ENCODE results near the gene CBX1.

The CBX1 gene

DNA sequence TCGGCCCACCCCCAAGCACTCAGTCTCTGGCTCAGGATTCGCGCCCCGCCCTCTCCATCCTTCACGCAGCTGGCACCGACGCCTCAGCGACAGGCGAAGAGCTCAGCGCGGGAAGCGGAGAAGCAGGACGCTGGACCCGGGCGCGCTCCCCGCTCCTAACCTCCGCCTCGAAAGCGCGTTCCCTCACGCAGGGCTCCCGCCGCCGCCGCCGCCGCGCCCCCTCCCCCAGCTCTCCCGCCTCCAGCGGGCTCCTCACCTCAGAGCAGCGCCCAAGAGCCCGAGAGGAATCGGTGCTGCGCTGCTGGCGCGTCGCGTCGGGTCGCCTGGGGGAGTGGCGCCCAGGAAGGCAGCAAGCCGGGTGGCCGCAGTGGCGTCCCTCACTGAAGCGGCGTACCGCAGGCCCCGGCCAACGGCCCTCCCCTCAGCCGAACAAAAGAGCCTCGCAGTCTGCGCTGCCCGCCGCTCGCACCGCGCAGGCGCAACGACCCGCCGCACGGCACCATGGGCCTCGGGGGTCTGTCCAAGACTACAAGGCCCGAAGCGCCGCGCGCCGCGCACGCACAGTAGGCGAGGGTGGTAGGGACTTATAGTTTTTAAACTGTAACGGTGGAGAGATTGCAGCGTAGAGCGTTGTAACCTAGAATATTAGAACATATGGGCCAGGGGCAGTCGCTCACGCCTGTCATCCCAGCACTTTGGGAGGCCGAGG, at the start of gene CBX1:
Gene CBX1 (minus strand): TSS at position 467 of the 709 bp plus-strand sequence. CDS start 24,474 bp downstream, outside the sequence.
- DNase-seq = peak; percentile 94

DNA sequence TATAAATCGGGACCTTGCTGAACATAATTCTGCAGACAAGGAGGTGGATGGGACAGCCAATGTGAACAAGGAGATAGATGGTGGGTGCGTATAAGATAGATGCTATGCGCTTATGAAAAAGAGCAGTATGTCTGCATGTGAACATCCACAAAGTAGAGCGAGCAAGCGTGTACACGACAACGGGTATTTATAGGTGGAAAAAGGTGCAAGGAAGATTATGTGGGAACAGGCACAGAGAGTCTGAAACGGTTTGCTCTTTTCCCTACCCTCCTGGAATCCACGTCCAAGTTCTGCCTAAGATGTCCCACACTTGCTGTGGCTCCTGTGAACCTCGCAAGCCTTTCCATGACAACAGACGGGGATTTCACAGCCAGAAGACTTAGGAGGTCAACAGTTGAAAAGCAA, 49.3 kb upstream of the CBX1 start:
- DNase-seq = no peak

DNA sequence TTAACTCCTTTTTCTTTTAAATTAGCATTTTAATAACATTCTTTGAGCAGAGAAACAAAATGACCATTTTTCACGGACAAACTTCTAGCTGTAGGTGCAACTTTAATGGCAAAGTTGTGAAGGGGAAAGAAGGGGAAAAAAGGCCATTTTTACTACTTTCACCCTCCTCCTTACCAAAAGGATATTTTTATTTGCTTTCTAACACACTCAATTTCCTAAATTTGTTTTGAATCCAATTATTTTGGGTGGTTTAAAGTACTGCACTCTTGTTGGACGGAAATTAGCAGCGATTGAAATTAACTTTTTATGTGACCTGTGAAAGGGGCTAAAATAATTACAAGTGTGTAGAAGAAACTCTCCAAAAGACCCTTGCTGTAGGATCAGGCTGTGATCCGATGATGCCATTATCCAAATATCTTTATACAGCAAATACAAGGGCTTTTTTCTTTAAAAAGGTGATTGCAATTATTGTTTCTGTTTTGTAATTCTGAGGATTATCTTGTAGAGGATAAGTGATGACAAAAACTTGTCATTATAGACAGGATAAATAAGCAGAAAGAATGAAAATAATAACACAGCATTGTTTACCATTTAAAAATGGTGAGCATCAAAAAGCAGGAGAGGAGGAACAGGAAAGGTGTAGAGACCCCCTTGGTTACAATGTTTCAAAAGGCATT, 48.6 kb upstream of the CBX1 start:
- no peak for DNase-seq

DNA sequence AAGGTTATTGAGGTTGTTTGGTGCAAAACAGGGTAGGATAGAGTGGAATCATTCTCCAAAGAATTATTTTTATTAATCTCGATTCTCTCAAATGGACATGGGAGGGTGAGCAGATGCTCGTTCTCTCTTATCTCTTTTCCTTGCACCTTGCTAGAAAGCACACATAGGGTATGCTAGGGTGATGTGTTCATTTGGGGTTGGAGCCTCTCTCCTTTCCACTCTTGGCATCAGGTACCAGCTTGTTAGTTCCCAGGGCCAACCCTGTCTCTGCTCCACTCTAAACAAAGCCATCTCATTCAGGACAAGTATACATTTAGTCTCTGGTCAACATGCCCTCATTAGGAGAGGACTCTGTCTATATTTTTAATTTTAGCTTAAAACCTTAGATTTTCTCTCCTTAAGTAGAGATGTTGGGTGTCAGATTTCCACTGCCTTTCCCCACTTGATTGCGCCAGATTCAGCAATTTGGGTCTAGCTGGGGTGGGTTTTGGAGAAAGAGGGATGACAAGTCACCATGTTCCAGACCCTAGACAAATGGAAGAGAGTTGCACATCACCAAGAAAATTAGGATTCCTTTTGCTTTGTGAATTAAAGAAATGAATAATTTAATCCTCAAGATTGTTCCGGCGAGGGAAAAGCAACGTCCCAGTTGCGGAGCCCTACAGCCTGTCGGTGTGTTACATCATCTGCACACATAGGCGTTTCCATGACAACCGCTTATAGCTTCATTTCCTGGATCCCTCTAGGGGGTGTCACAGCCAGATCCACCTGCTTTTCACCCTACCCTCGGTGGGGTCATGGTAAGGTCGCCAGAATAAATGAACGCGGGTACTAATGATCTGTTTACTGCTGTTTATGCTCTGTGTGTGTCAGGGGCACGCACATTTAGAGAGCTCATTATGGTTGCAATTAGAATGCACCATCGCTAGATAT, 47.8 kb upstream of the CBX1 start:
- peak; percentile 47 for DNase-seq

DNA sequence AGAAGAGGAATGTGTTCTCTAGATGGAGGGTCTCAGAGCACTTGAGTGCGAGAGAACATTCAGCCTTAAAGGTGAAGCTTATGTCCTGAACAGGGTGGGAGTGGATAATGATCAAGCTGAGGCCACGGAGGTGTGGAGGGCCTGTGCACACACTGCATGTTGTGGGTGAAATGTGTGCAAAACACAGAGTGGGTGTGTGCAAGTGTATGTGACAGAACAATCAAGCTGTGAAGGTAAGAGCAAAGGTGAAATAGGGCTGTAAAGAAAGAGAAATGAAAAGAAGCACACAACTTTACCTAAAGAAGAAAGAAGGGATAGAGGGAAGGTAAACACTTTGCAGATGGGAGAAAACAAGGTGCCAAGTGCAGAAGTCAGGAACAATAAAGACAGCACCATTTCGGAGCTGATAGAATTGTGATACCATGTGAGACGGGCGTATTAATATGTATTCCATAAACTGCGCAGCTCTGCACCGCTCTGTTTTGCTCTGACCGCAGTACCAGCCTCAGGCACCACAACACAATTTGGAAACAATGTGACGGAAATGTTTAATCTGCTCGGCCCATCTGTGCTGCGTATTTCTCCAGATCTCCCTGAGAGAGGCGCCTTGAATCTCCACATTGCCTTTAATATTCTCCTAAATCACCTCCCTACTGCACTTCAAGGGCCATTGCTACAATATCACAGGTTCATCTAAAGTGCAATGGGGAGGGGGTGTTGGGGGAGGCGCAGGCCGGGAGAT, 46.9 kb upstream of the CBX1 start:
- DNase-seq = no peak

DNA sequence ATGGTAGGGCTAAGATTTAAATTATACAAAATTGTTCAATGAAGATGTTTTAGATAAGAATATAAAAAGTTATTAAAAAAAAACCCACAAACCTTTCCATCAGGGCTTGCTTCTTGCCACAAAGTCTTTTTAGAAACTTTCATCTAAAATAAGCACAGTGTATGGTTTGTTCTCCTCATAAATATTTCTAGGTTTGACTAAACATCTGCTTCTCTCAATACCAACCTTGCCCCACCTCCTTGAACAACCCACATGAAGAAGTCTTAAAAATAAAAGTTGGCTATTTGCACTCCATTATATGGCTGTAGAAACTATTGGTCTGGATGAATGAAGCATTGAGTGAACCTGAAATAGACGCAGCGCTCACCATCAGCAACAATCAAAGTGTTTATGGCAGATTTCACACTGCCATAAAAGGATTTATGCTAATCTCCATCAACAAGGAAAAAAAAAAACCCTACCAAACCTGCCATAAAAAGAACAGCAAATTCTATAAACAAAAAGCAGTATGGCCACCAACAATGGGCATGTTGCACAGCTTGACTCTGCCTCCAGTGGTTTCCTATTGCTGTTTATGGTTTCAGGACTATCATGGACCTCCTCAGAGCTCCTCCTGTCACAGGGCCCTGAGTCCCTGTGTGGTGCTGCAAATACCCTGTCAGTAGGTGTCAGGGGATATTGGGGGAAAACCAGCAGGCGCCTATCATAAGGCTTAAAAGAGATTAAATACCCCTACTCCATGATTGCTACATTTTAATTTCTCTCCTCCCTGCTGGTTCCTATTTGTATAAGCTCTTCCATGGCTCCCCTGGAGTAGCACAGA, 43.9 kb upstream of the CBX1 start:
- DNase-seq = no peak

DNA sequence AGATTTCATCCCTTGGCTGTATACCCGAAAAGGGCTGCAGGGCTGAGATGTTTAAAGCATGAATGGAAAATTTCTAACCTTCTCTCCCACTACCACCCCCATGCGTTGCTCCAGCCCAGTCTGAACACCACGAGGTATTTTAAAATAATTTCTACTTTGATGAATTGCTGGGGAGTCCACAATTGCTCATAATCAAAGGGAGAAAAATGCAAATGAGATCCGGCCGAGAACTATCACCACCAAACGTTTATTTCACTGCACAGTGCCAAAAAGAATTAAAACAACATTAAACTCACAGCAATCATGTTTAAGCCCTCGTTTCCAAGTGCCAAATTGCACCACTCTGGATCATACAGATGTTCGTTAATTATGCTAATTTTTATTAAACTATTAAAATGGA, 43.0 kb upstream of the CBX1 start:
- DNase-seq = no peak

DNA sequence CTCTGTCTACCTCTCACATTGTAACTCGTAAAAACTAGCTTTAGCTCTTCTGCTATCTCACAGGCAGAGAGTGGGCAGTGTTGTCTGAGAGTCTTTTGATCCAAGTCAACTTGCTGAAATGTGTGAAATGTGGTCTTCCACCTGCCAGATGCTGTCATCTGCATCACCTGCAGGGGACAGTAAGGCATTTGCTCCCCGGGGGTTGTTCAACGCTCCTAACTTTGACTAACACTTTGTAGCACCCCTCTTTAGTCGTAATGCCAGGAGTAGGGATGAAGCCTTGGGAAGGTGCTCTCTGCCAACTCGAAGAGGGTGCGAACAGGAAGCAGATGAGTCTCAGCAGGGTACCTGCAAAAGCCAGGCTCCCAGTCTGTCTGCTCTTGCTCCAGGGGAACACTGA, 42.4 kb upstream of the CBX1 start:
- DNase-seq = no peak

DNA sequence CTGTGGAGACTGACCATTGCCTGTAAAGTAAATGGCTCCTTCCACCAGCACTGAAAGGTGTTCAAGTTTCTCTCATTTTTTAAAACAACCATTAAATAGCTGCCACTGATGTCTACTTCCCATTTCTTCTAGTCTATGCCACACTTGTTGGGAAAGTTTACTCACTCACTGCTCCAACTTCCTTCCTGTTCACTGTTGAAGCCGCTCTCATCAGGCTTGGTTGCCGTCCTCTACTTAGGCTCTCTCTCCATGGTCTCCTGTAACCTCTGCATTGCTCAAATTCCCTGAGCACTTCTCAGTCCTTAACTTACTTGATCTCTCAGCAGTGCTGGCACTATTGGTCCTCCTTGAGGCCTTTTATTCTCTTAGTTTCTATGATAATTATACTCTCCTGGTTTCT, 38.7 kb upstream of the CBX1 start:
- no peak for DNase-seq

DNA sequence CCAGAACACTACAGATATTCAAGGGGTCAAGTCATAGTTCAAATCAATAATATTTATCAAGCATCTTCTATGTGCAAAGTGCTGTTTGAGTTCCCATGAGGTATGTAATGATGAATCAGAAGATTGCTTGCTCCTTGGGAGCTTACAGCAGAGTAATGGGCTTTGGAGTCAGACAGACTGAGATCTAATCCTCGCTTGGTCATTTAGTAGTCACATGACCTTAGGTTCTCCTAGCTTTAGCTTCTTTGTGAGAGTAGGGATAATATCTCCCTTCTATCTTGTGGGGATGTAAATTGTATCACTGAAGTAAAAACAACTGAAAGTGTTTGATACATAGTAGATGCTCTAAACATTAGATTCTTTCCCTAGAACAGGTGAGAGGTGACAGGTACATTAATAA, 36.4 kb upstream of the CBX1 start:
- DNase-seq = no peak

DNA sequence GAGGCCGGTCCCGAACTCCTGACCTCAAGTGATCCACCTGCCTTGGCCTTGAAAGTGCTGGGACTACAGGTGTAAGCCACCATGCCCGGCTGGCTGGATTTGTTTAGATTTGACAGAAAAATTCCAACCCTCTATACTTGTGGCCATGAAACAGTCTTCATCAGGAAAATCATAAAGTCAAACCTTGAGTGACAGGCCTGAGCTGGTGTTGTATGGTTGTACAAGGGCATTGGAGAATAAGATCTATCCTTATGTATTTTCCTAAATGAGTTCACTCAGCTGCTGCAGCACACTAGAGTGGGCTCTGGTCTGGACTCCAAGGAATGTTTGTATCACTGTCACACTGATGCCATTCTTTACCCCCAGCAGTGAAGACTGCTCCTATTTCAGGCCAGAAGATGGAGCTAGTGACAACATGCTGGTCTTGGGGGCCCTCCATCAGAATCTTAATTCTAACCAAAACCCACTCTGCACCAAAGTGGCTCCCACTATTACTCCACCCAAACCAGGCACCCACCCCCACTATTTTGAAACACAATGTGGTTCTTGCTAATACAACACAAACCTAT, 33.7 kb upstream of the CBX1 start:
- DNase-seq = no peak

DNA sequence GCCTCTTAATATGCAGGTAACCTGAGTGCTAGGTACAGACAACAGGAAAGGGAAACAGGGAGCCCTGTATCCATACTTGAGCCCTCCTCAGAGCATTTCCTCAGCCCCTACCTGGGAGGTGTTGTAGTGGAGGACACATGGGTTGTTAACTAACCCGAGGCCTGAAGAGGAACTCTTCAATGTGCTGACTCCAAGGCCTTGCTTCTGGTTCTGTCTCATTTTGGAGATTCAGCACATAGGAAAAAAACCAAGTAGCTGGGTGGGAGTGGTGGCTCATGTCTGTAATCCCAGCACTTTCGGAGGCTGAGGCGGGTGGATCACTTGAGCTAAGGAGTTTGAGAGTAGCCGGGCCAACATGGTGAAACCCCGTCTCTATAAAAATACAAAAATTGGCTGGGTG, 31.1 kb upstream of the CBX1 start:
- DNase-seq = no peak

DNA sequence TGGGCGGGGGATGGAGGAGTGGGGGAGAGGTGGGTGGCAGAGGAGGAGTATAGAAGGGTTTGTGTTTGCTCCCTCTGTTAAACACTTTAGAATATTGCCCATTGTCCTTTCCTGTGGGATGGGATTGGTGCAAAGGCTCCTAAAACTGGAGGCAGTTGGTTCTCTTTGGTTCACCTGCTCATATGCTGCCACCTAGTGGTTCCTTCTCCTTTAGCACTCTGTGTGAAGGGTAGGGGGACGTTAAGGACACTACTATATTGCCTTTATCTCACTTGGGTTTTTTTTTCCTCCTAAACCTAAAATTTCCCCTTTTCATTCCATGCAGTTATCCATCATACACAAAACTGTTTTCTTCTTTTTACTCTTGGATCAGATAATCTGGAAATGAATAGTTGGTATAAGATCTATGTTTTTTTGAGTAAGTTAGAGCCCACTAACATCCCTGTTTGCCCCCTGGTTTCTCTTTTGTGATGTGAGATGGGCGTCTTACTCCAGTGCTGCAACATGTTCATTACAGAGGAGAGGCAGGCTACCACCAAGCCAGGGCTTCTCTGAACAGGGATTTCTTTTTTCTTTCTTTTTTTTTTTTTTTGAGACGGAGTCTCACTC, 30.0 kb upstream of the CBX1 start:
- DNase-seq = peak; percentile 59

DNA sequence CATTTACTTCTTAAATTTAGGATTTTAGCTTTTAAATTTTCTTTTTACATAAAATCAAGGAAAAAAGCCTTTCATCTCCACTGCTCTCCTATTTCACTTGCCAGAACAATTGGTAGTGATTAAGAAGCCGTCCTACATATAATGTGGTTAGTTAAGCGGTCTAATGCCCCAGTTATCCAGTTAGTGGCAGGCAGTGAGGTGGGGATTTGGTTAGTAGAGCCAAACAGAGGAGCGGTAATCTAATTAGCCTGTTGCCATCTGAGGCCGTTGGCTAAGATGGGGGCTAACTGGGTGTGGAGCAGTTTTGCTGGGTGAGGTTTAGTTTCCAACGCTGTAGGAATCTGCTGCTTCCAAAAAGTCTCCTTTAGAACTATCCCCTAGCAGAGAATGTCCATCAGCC, 28.7 kb upstream of the CBX1 start:
- no peak for DNase-seq

DNA sequence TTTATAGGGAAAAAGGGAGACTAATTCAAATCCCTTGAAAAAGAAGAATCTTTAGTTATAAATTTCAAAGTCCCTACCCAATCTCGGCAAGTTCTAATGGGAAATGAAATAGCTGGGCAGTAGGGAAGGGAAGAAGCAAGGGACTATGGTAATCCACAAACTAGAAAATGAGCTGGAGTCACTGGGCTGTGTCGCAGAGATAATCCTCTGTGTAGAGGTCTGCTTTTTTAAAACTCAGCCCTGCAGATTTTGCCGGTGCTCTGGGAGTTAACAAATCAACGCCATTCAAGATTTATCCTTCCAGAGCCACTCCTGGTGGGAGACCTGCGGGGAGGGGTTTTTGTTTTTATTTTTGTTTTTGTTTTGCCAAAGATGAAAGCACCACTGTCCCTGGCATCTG, 27.1 kb upstream of the CBX1 start:
- no peak for DNase-seq

DNA sequence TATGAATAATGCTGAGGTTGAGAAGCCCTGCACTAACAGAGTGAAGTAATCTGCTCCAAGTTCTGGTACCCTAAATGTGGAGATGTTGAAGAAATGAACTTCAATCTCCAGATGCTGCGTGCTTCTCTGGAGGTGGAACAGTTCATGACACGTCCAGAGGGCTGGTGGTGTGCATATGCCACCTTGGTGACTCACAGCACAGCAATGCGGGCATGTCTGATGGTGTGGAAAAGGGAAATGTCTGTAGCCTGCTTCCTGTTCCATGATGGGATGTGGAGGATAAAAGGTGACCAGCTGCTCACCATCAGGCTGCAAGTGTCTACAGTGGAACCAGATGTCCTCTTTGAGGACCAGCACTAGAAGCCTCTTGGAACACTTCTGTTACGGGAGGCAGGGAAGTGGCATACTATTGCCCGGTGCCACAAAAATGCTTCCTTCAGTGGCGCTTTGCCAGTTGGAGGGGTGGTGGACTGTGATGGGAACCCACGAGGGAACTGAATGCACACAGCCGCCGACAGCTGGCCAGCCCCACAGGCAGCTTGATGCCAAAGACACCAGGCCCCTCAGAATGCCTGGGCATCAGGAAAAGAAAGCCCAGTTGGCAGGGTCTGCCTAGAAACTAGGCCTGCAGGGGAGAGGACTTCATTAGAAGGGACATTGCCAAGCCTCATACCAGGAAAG, 26.2 kb upstream of the CBX1 start:
- DNase-seq = no peak

DNA sequence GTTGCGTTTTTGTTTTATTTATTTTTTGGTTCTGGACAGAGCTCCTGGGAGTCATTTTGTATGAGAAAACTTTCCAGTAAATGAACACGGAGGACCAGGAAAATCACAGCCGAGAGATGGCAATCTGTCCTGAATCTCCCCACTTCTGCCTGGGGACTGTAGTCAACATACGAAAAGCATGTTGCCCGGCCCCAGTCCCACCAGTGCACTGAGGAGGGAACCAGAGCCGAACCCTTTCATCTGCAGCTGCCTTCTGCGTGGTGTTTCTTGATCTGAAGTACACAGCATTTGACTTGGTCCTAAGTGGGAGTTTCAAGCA, 25.2 kb upstream of the CBX1 start:
- no peak for DNase-seq

DNA sequence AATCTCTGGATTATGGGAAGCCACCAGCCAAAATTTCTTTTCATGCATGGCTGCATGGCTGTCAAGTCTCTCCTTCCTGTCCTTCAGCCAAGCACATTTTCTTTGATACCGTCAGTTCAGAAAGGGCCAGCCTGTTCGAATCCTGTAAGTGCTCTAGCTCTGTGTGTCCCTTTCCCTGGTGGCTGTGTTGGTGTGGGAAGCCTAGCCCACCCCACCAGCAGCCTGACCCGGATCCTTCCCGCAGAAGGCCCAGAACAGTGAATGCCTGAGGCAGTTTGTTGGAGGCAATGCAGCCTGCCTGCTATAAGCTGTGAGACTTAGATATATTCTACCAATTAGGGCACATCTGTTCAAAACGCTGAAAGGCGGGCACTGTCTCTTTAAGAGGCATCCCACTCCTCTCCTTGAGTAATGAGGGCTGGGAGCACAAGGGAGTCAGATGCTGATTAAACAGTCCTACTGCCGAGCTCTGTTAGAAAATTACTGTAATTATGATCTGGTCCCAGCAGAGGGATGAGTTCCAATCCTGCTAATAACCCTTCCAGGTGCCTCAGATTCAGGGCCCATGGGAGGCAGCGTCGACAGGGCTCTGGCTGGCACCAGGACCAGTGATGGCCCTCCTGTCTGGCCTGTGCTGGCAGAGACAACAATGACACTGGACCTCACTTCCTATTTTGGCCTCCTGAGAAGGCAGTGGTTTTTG, 24.7 kb upstream of the CBX1 start:
- no peak for DNase-seq

DNA sequence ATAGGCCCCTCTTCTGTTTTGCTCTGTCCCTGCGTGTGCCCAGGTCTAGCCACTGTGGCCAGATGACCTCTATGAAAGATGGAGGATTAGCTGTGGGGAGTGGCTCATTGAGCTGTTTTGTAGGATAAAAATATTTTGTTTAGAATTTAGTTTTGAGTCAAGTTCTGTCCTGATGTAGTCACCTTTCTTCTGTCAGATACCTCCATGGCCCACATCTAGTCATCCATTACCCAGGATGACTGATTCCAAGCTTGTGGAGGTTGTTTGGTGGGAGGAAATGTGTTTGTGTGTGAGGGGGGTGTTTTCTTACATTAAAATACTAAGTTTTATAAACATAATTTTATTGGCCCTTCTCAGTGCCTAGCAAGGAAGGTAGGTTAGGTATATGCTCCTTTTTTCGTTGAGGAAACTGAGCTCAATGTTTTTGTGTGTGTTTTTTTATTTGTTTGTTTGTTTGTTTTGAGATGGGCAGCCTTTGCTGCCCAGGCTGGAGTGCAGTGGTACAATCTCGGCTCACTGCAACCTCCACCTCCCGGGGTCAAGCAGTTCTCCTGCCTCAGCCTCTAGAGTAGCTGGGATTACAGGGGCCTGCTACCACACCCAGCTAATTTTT, 22.6 kb upstream of the CBX1 start:
- no peak for DNase-seq

DNA sequence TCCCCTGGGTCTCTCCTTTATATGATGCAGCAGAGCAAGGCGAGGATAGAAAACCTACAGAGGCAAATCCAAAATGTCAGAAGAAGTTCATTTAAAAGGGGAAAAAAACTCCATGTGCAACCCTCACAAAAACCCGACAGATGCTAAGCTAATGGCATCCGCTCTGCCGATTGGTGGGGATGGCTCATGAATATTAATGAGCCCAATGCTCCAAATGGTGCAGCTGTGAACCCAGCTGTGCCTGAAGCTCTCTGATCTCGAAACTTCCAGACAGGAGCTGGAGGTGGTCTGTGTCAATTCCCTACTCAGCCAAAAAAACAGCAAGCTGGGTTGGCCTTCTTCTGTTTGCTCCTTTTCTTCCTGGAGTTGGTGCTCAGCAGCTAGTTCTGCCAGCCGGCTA, 21.8 kb upstream of the CBX1 start:
- DNase-seq = no peak

Measured in NCI-H1105 treated with DMSO at 0.1 percent for 48 hours (cell line).